Measurements from ENCODE around the gene ITGB1BP1. TPM values are rescaled to one million over a fixed set of nuclear protein-coding genes. Genes with fewer than 3 reads are reported as not detected.

The ITGB1BP1 gene, protein sequence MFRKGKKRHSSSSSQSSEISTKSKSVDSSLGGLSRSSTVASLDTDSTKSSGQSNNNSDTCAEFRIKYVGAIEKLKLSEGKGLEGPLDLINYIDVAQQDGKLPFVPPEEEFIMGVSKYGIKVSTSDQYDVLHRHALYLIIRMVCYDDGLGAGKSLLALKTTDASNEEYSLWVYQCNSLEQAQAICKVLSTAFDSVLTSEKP
- total RNA-seq = 75.2 TPM

DNA sequence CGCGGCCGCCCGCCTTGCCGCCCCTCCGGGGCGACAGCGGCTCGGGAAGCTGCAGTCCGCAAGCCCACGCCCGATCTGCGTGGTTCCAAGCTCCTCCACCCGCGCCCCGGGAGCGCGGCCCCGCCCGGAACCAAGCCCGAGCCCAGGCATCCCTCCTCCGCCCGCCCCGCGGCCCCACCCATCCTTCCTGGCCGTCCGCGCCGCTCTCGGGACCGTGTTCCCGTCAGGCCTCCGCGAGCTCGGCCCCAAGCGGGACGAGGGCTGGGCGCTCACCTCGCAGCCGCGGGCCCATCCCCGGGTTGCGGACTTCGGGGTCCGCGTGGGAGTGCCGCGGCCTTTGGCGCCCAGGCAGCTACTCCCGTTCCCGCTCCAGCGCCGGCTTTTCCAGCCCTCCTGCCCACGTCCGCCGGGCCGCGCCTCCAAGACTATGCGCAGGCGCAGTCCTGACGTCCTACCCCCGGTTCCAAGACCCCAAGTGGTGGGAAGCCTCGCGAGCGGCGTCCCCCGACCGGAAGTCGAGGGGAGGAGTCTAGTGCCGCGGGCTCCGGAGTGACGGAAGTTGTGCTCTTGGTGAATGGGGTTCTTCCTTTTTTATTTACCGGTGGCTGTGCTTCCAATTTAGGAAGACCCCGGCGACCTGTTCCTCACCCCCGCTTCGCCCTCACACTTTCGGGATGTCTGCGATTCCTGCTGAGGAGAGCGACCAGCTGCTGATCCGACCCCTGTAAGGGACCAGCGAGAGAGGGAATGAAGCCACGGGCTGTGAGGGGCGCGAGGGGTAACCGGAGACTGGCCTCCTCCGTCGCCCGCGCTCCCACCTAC, at the start of gene ITGB1BP1, which contains the start of gene CPSF3:
TSS of gene ITGB1BP1 (minus strand) at position 429 of the 822 bp plus-strand sequence. CDS start 4,831 bp downstream, outside the sequence.
TSS of gene CPSF3 (plus strand) at position 555 of the 822 bp plus-strand sequence. CDS start at position 675, 120 bp downstream.
- peak; percentile 97 for DNase-seq (ENCODE audit: low spot score)

DNA sequence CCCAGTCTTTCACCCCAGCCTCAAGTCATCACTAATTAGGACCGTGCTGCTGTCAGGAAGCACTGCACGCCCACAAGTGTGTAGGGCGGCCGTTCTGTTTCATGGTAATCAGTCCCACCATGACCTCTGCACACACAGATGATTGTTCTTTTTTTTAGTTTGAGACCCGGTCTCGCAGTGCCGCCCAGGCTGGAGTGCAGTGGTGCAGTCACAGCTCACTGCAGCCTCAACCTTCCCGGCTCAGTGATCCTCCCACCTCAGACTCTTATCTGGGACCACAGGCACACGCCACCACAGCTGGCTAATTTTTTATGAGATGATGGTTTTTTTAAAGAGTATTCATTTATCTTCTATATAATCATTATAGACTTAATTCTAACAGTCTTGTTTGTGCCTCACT, 49.2 kb upstream of the ITGB1BP1 start:
- no peak for DNase-seq (ENCODE audit: low spot score)

DNA sequence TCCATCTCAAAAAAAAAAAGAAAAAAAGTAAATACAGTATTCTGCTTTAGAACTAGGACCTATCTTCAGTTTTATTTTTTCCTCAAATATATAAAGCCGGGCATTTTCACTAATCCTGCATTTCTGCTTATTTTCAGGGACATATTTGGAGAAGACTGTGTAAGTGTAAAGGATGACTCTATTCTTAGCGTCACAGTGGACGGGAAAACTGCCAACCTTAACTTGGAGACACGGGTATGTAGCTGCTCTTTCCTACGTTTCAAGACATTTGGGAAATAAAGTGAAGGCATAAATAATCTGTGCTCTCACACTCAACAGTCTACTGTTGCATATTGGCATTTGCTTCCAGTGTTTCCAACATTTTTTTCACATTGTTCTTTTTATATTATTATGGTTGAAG, 47.9 kb upstream of the ITGB1BP1 start:
- no peak for DNase-seq (ENCODE audit: low spot score)

DNA sequence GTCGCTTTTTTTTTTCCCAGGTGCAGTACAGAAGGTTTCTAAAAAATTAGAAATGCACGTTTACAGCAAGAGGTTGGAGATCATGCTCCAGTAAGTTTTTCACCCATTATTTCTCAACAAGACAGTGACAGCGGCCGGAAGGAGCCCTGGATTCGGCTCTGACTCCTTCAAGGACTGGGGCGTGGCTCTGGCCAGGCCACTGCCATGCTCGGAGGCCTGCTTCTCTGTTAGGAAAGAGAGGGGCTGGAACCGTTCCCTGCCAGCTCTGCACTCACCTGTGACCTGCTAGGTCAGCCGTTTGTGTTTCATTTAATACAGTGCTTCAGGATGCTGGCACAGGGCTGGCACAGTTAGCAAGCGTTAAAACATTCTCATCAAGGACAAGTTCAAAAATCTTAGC, 44.4 kb upstream of the ITGB1BP1 start:
- DNase-seq (ENCODE audit: low spot score) = peak; percentile 35

DNA sequence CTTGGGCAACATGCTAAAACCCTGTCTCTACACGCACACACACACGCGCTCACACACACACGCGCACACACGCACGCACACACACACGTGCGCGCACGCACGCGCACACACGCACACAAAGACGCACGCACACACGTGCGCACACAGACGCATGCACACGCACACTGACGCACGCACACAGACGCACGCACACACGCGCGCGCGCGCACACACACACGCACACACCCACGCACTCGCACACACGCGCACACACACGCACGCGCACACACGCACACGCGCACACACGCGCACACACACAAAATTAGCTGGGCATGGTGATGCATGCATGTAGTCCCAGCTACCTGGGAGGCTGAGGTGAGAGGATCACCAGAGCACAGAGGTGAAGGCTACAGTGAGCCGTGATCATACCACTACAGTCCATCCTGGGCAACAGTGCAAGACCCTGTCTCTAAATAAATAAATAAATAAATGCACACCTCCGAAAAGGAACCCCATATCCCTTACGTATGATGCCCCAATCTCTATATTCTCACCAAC, 42.9 kb upstream of the ITGB1BP1 start:
- no peak for DNase-seq (ENCODE audit: low spot score)

DNA sequence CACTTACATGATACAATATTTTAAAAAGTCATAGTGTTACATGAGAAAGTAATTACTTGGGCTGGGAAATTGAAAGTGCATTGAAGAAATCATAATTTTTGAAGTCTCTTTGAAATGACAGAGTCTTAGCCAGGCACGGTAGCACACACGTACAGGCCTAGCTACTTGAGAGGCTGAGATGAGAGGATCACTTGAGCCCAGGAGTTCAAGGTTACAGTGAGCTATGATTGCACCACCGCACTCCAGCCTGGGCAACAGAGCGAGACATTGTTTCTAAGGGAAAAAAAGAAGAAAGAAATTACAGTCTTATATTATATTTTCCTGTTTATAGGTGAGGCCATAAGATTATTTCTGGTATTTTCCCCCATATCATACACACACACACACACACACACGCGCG, 41.8 kb upstream of the ITGB1BP1 start:
- no peak for DNase-seq (ENCODE audit: low spot score)

DNA sequence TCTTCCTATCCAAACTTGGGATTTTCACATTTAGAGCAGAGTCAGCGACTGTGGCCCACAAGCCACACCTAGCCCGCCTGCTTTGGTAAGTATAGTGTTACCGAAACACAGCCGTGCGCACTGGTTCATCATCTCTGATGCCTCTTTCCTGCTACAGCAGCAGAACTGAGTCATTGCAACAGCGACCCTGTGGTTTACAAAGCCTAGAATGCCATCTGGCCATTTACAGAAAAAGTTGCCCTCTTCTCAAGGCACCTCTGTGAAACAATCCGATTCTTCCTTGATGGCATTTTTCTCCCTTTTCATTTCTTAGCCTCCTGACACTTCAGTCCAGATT, 40.3 kb upstream of the ITGB1BP1 start:
- DNase-seq (ENCODE audit: low spot score) = no peak

DNA sequence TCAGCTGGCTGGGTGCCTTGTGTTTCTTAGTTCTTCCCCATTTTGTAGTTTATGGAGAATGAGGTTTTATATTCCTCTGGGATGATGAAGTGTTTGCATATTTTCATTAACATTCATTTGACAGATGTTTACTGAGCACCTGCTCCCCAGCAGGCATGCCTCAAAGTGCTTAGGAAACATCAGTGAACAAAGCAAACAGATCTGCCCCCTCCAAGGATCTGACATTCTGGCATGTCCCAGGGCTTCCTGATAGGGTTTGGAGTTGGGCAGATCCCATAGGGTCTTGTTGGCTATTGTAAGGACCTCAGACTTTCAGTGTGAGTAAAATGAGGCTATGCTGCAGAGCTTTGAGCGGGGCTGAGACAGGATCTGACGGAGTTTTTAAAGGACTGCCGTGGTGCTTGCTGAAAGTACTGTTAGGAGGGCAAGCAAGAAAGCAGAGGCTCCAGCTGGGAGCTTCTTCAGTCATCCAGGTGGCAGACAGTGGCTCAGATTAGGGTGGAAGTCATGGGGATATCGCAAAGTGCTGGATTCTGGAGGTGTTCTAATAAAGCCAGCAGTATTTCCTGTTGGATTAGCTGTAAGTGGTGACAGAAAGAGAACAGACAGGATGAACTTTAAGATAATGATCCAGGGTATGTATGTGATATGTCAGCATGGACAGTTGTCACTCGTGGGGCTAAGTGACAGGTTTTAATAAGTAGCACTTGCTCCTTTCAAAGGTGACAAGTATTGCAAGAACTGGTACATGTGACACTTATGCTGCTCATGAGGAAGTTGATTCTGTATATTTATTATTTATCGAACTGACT, 39.8 kb upstream of the ITGB1BP1 start:
- no peak for DNase-seq (ENCODE audit: low spot score)

DNA sequence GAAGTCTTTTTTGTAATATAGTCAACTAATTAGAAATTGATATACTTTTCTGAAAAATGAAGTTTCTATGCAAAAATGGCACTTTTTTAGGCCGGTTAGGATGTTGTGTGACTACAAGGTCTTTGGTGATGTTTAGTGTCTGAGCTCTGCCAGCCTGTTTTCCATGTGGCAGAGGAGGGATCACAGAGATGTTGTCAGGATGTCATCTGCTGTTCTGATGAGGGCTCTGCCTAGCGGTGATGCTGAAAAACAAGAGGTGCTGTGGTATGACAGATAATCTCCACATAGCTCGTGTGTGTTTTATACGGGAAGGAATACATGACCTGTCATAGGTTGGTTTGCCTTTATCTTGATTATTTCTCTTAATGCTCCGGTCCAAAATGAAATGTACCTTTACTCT, 39.0 kb upstream of the ITGB1BP1 start:
- DNase-seq (ENCODE audit: low spot score) = no peak

DNA sequence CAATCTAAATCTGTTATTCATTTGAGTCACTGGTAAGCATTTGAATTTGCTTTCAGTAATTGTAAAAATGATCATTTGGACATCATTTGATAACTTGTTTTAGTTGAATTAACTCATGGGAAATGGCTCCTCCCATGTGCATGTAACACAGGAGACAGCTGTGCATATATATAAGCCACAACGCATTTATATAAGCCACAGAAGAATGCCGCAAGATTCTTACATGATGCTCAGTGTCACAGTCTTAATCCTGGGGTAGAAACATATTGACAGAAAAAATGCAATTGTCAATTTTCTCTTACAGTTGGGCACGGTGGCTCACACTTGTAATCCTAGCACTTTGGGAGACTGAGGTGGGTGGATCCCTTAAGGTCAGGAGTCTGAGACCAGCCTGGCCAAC, 37.8 kb upstream of the ITGB1BP1 start:
- no peak for DNase-seq (ENCODE audit: low spot score)

DNA sequence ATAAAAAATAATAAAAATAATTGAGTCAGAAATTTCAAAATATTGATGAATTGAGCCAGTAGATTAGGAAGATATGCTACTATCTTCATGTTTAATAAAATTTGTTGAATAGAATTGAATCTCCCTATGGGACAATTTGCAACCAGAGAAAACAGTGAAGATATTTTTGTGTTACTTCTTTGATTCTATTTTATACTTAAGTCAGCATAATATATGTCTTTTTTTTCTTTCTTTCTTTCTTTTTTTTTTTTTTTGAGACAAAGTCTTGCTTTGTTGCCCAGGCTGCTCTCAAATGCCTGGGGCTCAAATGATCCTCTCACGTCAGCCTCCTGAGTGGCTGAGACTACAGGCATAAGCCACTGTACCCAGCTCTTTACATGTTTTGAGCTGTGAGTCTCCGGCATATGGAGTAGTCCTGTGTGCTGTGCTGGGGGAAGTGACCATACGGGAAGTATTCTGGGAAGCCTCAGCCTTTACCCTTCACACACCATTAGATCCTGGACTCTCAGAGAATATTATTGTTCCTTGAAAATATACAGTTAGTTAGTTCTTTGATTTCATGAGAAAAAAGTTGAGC, 37.2 kb upstream of the ITGB1BP1 start:
- no peak for DNase-seq (ENCODE audit: low spot score)

DNA sequence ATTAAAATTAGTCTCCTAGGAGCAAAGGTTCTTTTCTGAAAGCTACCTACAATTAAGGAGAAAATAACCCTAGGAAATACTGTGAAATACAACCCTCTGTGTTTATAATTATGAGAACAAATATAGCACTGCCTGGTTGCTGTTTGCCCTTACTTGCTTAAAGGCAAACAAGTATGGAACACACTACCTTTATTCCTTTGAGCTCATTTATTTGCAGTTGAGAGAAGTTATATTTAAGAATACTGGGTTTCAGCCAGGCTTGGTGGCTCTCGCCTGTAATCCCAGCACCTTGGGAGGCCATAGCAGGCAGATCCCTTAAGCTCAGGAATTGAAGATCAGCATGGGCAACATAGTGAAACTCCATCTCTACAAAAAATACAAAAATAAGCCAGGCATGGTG, 27.9 kb upstream of the ITGB1BP1 start:
- DNase-seq (ENCODE audit: low spot score) = no peak

DNA sequence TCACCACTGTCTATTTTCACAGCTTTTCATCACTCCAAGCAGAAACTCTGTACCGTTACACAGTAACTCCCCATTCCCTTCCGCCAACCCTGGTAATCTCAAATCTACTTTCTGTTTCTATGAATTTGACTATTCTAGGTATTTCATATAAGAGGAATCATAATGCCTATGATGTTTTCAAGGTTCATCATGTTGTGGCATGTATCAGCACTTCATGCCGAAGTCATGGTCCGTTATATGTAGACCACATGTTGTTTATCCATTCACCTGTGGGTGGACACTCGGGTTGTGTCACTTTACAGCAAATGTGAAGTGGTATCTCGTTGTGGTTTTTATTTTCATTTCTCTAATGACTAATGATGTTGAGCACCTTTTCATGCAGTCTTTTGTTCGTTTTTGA, 21.8 kb upstream of the ITGB1BP1 start:
- no peak for DNase-seq (ENCODE audit: low spot score)

DNA sequence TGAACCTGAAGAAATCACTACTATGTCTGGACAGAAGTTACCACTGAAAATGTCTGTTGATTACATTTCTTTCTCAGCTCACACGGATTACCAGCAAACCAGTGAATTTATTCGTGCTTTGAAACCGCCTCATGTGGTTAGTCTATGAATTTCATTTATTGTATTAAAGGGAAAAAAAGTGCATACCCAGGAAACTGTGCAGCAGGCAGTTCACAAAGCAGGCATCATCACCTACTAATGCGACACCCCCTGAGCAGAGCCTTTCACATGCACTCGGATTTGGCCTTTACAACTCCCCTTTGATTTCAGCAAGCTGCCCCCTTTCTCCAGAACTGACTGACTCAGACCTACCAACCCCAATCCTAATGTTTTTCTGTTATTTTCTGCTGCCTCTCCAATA, 20.2 kb upstream of the ITGB1BP1 start:
- DNase-seq (ENCODE audit: low spot score) = no peak

DNA sequence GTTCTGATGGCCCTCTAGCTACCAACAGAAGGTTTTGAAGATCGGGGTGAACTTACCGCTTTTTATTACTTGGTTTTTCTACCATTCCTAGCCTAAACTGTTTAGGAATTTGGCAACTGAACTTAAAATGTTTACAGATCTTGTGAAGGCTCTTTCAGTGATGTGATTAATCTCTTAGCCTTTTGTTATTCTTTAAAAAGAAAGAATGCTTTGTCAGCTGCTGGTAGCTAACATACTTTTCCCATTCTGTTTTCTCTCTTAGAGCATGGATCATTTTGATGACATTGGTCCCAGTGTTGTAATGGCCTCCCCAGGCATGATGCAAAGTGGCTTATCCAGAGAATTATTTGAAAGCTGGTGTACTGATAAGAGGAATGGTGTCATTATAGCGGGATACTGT, 18.2 kb upstream of the ITGB1BP1 start:
- DNase-seq (ENCODE audit: low spot score) = no peak

DNA sequence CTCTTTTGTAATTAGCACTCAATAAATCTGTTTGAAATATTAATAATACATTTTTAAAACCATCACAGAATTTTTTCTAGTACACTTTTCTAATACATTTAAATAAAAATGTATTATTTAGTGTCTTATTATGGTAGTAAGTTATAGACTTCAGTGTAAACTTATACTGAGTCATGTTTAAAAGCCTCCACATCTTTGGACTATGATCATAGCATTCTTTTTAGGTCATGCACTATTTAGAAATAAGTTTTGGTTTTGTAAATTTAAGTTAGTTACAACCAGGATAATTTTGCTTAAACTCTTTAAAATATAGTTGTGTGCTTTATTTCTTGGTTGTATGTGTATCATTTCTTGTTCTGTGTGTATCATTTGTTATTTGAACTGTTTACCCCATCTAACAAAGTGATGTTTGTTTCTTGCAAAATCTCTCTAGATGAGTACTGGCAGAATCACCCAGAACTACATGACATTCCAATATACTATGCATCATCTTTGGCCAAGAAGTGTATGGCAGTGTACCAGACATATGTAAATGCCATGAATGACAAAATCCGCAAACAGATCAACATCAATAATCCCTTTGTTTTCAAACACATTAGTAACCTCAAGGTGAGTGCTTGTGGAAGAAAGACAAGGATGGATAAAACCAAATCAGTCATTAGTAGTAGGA, 16.9 kb upstream of the ITGB1BP1 start:
- DNase-seq (ENCODE audit: low spot score) = no peak

DNA sequence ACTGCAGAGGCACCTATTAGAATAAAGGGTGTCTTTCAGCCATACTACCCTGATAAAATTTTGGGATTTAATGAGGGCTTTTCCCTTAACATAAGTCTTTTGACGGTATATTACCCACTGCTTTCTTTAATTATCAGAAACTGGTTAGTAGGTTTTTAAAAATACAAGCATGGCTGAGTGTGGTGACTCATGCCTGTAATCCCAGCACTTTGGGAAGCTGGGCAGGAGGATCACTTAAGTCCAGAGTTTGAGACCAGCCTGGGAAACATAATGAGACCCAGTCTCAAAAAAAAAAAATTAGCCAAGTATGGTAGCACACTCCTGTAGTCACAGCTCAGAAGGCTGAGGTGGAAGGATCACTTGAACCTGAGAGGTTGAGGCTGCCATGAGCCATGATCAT, 16.2 kb upstream of the ITGB1BP1 start:
- no peak for DNase-seq (ENCODE audit: low spot score)

DNA sequence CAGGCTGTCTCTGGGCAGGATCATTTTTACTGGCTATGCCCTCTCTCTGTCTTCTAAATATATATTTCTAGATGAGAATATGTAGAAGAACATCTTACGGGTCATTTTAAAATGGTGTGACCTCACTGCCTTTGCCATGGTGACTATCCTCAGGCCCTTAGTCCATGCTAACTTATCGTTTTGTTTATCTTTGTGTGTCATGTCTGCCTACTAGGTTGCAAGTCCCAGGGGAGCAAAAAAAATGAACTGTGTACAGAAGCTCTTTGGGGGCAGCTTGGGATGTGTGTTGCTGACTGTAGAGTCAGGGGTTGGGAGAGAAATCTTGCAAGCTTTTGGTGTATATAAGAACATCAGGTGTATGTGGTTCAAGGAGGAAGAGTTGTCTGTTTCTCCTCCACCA, 11.2 kb upstream of the ITGB1BP1 start:
- no peak for DNase-seq (ENCODE audit: low spot score)

DNA sequence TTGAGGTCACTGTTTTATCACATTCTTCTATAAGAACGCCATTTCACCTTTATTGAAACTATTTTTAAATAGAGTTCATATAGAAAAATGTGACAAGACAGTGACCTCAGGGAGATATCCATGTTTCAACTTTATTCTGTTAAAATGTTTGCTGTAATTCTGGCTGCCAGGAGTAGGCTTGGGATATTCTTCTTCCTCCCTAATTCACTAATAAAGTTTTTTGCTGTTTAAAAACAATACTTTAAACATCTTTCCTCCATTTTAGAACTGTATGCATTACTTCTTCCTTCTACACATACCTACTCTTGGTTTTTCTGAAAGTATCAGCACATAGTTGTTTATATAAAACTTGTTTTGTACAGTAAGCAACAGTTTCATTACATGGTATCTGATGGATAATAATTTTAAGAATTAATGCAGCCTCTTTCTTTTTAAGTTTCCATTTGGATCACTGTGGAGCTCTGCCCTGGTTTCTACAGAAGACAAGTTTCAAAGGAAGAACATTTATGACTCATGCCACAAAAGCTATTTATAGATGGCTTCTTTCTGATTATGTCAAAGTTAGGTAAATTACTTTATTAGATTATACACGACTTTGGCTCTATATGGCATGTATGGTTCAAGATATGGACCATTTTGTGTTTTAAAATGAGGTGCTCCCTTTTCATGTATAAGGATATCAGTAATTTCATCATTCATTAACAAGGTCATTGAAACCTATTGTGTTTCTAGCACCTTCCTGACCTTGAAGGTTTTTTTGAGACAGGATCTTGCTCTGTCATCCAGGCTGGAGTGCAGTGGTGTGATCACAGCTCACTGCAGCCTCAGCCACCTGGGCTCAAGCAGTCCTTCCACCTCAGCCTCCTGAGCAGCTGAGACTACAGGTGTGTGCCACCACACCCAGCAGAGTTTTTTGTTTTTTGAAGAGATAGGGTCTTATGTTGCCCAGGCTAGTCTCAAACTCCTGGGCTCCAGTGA, 7.3 kb upstream of the ITGB1BP1 start:
- DNase-seq (ENCODE audit: low spot score) = no peak

DNA sequence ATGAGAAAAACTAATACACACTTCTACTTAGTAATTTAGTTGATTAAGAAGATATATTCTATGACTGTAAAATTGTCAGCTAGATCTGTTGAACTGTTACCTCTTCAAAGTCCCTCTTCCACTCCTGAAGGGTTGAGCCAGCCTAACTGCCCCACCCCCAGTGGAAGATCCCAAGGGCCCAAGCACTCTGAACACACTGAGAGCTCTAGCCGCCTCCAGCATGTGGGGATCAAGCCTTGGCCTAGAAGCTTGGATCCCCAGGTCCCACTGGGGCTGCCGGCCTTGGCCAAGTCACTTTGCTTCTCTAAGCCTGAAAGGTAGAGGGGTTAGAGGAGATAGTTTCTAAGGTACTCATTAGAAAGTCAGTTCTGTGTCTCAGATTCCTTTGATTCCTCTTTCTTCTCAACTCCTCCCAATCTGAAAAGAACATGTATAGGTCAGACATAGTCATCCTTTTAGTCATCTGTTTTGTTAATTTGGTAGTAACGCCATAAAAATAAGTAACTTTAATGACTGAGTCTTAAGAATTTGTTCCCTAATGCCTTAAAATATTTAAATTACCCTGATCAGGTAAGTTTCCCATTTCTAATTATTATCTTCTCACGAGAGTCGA, 5.7 kb upstream of the ITGB1BP1 start:
- no peak for DNase-seq (ENCODE audit: low spot score)
